ENCODE data around the gene C4orf50.

The C4orf50 gene

DNA sequence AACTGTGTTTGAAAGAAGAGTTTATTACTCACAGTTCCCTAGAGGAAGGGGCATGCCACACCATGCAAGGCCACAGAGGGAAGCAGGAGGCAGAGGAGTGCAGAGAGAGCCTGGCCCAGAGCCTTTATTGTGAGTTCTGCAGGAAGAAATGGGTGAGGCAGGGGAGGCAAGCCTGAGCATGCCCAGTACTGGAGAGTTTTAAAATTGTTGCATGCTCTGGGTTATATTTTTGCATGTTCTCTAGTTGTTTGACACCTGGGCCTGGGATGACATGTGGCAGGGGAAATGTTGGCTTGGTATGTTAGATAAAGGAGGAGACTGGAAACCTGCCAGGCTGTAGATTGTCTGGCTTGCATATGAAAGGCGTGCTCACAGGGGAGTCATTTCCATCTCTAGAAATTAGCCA, 105.6 kb downstream of the C4orf50 start:
- no peak for DNase-seq (ENCODE audit: low read depth)
- TF ChIP-seq, protein P1, sequence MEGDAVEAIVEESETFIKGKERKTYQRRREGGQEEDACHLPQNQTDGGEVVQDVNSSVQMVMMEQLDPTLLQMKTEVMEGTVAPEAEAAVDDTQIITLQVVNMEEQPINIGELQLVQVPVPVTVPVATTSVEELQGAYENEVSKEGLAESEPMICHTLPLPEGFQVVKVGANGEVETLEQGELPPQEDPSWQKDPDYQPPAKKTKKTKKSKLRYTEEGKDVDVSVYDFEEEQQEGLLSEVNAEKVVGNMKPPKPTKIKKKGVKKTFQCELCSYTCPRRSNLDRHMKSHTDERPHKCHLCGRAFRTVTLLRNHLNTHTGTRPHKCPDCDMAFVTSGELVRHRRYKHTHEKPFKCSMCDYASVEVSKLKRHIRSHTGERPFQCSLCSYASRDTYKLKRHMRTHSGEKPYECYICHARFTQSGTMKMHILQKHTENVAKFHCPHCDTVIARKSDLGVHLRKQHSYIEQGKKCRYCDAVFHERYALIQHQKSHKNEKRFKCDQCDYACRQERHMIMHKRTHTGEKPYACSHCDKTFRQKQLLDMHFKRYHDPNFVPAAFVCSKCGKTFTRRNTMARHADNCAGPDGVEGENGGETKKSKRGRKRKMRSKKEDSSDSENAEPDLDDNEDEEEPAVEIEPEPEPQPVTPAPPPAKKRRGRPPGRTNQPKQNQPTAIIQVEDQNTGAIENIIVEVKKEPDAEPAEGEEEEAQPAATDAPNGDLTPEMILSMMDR (IDR thresholded peaks at IDR 0.05; ENCODE audit: low read depth, low read length, missing control alignments), result no peak
- in situ Hi-C loops (cut with HindIII; ENCODE audit: low sequenced_read_pairs), result no loop called here
- H3K4me3 ChIP-seq (ENCODE audit: low read depth, low read length), result no peak overlapping the region

GRCh38 chr4:5908876-5909427, 109.3 kb downstream of the C4orf50 start:
- no peak overlapping the region for H3K4me3 ChIP-seq (ENCODE audit: low read depth, low read length)
- no peak for DNase-seq (ENCODE audit: low read depth)
- TF ChIP-seq, protein P1 (IDR thresholded peaks at IDR 0.05; ENCODE audit: low read depth, low read length, missing control alignments), result no peak
- in situ Hi-C loops (cut with HindIII; ENCODE audit: low sequenced_read_pairs), result no loop called here

DNA sequence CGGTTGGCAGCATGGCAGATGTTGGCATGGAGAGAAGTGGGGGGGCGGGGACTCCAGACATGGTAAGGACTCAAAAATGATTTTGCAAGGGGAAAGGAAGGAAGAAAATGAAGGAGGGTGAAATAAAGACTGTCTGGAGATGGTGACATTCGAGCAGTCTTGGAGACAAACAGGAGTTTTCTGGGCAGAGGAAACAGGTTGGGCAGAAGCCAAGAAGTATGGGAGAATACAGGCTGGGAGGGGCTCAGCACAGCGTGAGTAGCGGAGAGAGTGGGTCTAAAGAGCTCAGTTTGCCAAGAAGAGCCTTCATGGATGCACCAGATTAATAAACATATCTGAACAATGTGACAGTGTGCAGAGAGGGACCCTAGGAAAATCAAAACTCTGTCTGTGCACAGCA, 112.0 kb downstream of the C4orf50 start:
- TF ChIP-seq, protein P1 (IDR thresholded peaks at IDR 0.05; ENCODE audit: low read depth, low read length, missing control alignments), result no peak
- no peak overlapping the region for H3K4me3 ChIP-seq (ENCODE audit: low read depth, low read length)
- in situ Hi-C loops (cut with HindIII; ENCODE audit: low sequenced_read_pairs), result no loop called here

GRCh38 chr4:5905714-5906113, 112.5 kb downstream of the C4orf50 start:
- no peak for DNase-seq (ENCODE audit: low read depth)
- in situ Hi-C loops (cut with HindIII; ENCODE audit: low sequenced_read_pairs), result no loop called here
- TF ChIP-seq, protein P1 (IDR thresholded peaks at IDR 0.05; ENCODE audit: low read depth, low read length, missing control alignments), result no peak
- no peak overlapping the region for H3K4me3 ChIP-seq (ENCODE audit: low read depth, low read length)

More for the DNA sequence above, 112.0 kb downstream of the C4orf50 start:
- DNase-seq (ENCODE audit: low read depth), result no peak

DNA sequence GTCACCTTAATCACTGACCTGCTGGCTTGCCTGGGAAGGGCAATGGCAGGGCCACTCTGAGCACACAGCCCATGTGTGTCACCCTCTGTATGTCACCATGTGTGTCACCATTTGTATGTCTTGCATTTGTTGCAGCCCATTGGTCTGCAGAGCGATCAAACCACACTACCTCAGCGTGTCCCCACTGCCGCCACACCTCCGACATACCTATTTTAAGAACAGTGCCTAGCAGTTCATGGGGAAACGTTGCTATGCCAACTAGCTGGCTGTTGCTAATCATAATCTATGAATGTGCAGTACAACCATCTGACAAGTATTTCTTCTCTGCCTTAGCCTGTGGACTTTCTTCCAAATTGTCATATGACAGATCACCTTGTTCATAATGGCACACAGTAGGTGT, 117.4 kb downstream of the C4orf50 start:
- no peak for DNase-seq (ENCODE audit: low read depth)
- in situ Hi-C loops (cut with HindIII; ENCODE audit: low sequenced_read_pairs), result no loop called here
- TF ChIP-seq, protein P1 (IDR thresholded peaks at IDR 0.05; ENCODE audit: low read depth, low read length, missing control alignments), result no peak
- H3K4me3 ChIP-seq (ENCODE audit: low read depth, low read length), result no peak overlapping the region

GRCh38 chr4:5899881-5900280, 118.3 kb downstream of the C4orf50 start:
- DNase-seq (ENCODE audit: low read depth), result no peak
- TF ChIP-seq, protein P1 (IDR thresholded peaks at IDR 0.05; ENCODE audit: low read depth, low read length, missing control alignments), result no peak
- H3K4me3 ChIP-seq (ENCODE audit: low read depth, low read length), result no peak overlapping the region
- in situ Hi-C loops (cut with HindIII; ENCODE audit: low sequenced_read_pairs), result no loop called here

Data from astrocyte of the cerebellum (primary cell).